ENCODE measurements around the gene TSKU.

Gene TSKU

GRCh38 chr11:76839311-76839710 lies 56.2 kb downstream of the TSKU start:
- Histone ChIP-seq H3K27ac (ENCODE audit: low read depth, low read length) (no peak overlapping the region), H3K79me2 (ENCODE audit: control insufficient read depth, insufficient read depth, low read length, unreplicated experiment) (no peaks in the 10 kb centered on the region), H3K4me1 (ENCODE audit: control insufficient read depth, insufficient read depth, low read length, unreplicated experiment) (no peaks in the 10 kb centered on the region), H3K36me3 (ENCODE audit: insufficient read depth, low read length) (no peaks in the 10 kb centered on the region), H2AFZ (ENCODE audit: low read length, unreplicated experiment) (no peak overlapping the region), H3K4me3 (ENCODE audit: low read depth, low read length) (no peak overlapping the region), H3K27me3 (ENCODE audit: insufficient read depth, low read length) (peaks cover 22% of the 10 kb centered on the region; the same call in 1 of the 2 replicates)

- Histone ChIP-seq H3K27me3 (ENCODE audit: insufficient read depth, low read length) (peaks cover 23% of the 10 kb centered on the region), H3K4me3 (ENCODE audit: low read depth, low read length) (no peak overlapping the region), H3K79me2 (ENCODE audit: control insufficient read depth, insufficient read depth, low read length, unreplicated experiment) (no peaks in the 10 kb centered on the region), H3K4me1 (ENCODE audit: control insufficient read depth, insufficient read depth, low read length, unreplicated experiment) (no peaks in the 10 kb centered on the region), H3K36me3 (ENCODE audit: insufficient read depth, low read length) (no peaks in the 10 kb centered on the region), H3K27ac (ENCODE audit: low read depth, low read length) (no peak overlapping the region), H2AFZ (ENCODE audit: low read length, unreplicated experiment) (no peak overlapping the region)
These were observed 58.8 kb downstream of the TSKU start for GRCh38 chr11:76841923-76842452.

- Histone ChIP-seq H3K4me1 (ENCODE audit: control insufficient read depth, insufficient read depth, low read length, unreplicated experiment) (no peaks in the 10 kb centered on the region), H3K36me3 (ENCODE audit: insufficient read depth, low read length) (no peaks in the 10 kb centered on the region), H3K79me2 (ENCODE audit: control insufficient read depth, insufficient read depth, low read length, unreplicated experiment) (no peaks in the 10 kb centered on the region), H3K4me3 (ENCODE audit: low read depth, low read length) (no peak overlapping the region), H2AFZ (ENCODE audit: low read length, unreplicated experiment) (no peak overlapping the region), H3K27ac (ENCODE audit: low read depth, low read length) (no peak overlapping the region), H3K27me3 (ENCODE audit: insufficient read depth, low read length) (peaks cover 22% of the 10 kb centered on the region)
These were observed 60.8 kb downstream of the TSKU start for GRCh38 chr11:76843907-76844306.

- Histone ChIP-seq H2AFZ (ENCODE audit: low read length, unreplicated experiment) (no peak overlapping the region), H3K4me3 (ENCODE audit: low read depth, low read length) (no peak overlapping the region), H3K36me3 (ENCODE audit: insufficient read depth, low read length) (no peaks in the 10 kb centered on the region), H3K4me1 (ENCODE audit: control insufficient read depth, insufficient read depth, low read length, unreplicated experiment) (no peaks in the 10 kb centered on the region), H3K27me3 (ENCODE audit: insufficient read depth, low read length) (peaks cover 23% of the 10 kb centered on the region), H3K79me2 (ENCODE audit: control insufficient read depth, insufficient read depth, low read length, unreplicated experiment) (no peaks in the 10 kb centered on the region), H3K27ac (ENCODE audit: low read depth, low read length) (no peak overlapping the region)
These were observed 61.4 kb downstream of the TSKU start for GRCh38 chr11:76844511-76844910.

- Histone ChIP-seq H3K36me3 (ENCODE audit: insufficient read depth, low read length) (no peaks in the 10 kb centered on the region), H3K79me2 (ENCODE audit: control insufficient read depth, insufficient read depth, low read length, unreplicated experiment) (no peaks in the 10 kb centered on the region), H2AFZ (ENCODE audit: low read length, unreplicated experiment) (no peak overlapping the region), H3K27me3 (ENCODE audit: insufficient read depth, low read length) (peaks cover 29% of the 10 kb centered on the region), H3K4me3 (ENCODE audit: low read depth, low read length) (no peak overlapping the region), H3K4me1 (ENCODE audit: control insufficient read depth, insufficient read depth, low read length, unreplicated experiment) (no peaks in the 10 kb centered on the region), H3K27ac (ENCODE audit: low read depth, low read length) (no peak overlapping the region)
These were observed 61.9 kb downstream of the TSKU start for GRCh38 chr11:76845069-76845468.

- Histone ChIP-seq H3K4me3 (ENCODE audit: low read depth, low read length) (no peak overlapping the region), H3K36me3 (ENCODE audit: insufficient read depth, low read length) (no peaks in the 10 kb centered on the region), H3K27me3 (ENCODE audit: insufficient read depth, low read length) (peaks cover 25% of the 10 kb centered on the region), H3K79me2 (ENCODE audit: control insufficient read depth, insufficient read depth, low read length, unreplicated experiment) (no peaks in the 10 kb centered on the region), H3K27ac (ENCODE audit: low read depth, low read length) (no peak overlapping the region), H2AFZ (ENCODE audit: low read length, unreplicated experiment) (no peak overlapping the region), H3K4me1 (ENCODE audit: control insufficient read depth, insufficient read depth, low read length, unreplicated experiment) (no peaks in the 10 kb centered on the region)
These were observed 63.3 kb downstream of the TSKU start for GRCh38 chr11:76846441-76846840.
